HL-60 (cell line): ENCODE data around the gene UBA6.

Source experiments
- DNase-seq, 2 experiments: peaks; one replicate each; pipeline ENCODE4 v3.0.0-alpha.2; 2010 to 2020; ENCODE audit warnings: low read depth in 1 of 2, low spot score in 1 of 2
- H3K27ac ChIP-seq: fragments of 250-450 bp; sonication (Bioruptor Pico); replicated peaks from 2 replicates; pipeline ENCODE4 v1.5.1; 2020; ENCODE audit warnings: mild to moderate bottlenecking, moderate library complexity
- H3K27me3 ChIP-seq: fragments of 250-450 bp; sonication (Bioruptor Pico); 2 replicates; pipeline ENCODE4 v1.5.1; 2021; ENCODE audit warnings: mild to moderate bottlenecking, moderate library complexity; ENCODE audit not compliant: insufficient read depth, poor library complexity, severe bottlenecking
- H3K4me3 ChIP-seq: replicated peaks from 2 replicates; pipeline ENCODE4 v1.5.1; 2011; ENCODE audit warnings: mild to moderate bottlenecking, control low read depth, low read length; ENCODE audit not compliant: insufficient read depth
- GABPA ChIP-seq: IDR thresholded peaks from 2 replicates; pipeline ENCODE4 v1.6.1; 2012; ENCODE audit warnings: low read depth
- POLR2AphosphoS5 ChIP-seq: IDR thresholded peaks from 2 replicates; pipeline ENCODE4 v1.6.1; 2012; ENCODE audit warnings: low read depth
- SPI1 ChIP-seq: IDR thresholded peaks from 2 replicates; pipeline ENCODE4 v1.6.1; 2012; ENCODE audit warnings: low read depth, mild to moderate bottlenecking, borderline replicate concordance
- TF ChIP-seq, protein P1 (sequence below): IDR thresholded peaks from one replicate; pipeline ENCODE4 v1.5.1; 2011; ENCODE audit warnings: low read length, control low read depth, inconsistent platforms; ENCODE audit not compliant: insufficient read depth
- TF ChIP-seq, protein P2 (sequence below): IDR thresholded peaks from 2 replicates; pipeline ENCODE4 v1.6.1; 2012; ENCODE audit warnings: low read depth; ENCODE audit not compliant: insufficient replicate concordance

UBA6 gene

DNA sequence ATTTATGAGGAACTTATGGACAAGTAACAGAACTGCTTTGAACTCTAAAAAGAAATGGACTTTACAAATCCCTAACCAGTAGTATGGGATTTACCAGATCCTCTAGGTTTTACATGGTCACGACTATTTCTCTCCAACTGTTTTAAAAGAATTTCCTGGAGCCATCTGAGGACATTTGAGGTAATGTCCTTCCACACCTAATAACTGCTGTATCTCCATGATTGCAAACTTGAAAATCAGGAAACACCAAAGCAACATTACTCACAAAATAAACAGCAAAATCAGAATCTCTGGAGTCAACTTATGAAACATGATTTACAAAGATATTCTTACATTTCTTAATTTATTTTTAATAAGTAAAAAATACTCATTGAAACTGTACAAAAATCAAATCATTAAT is 84.5 kb downstream of the UBA6 start:
- TF ChIP-seq POLR2AphosphoS5 (no peak), GABPA (no peak), SPI1 (no peak)
- TF ChIP-seq, protein P1, sequence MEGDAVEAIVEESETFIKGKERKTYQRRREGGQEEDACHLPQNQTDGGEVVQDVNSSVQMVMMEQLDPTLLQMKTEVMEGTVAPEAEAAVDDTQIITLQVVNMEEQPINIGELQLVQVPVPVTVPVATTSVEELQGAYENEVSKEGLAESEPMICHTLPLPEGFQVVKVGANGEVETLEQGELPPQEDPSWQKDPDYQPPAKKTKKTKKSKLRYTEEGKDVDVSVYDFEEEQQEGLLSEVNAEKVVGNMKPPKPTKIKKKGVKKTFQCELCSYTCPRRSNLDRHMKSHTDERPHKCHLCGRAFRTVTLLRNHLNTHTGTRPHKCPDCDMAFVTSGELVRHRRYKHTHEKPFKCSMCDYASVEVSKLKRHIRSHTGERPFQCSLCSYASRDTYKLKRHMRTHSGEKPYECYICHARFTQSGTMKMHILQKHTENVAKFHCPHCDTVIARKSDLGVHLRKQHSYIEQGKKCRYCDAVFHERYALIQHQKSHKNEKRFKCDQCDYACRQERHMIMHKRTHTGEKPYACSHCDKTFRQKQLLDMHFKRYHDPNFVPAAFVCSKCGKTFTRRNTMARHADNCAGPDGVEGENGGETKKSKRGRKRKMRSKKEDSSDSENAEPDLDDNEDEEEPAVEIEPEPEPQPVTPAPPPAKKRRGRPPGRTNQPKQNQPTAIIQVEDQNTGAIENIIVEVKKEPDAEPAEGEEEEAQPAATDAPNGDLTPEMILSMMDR = no peak
- TF ChIP-seq, protein P2, sequence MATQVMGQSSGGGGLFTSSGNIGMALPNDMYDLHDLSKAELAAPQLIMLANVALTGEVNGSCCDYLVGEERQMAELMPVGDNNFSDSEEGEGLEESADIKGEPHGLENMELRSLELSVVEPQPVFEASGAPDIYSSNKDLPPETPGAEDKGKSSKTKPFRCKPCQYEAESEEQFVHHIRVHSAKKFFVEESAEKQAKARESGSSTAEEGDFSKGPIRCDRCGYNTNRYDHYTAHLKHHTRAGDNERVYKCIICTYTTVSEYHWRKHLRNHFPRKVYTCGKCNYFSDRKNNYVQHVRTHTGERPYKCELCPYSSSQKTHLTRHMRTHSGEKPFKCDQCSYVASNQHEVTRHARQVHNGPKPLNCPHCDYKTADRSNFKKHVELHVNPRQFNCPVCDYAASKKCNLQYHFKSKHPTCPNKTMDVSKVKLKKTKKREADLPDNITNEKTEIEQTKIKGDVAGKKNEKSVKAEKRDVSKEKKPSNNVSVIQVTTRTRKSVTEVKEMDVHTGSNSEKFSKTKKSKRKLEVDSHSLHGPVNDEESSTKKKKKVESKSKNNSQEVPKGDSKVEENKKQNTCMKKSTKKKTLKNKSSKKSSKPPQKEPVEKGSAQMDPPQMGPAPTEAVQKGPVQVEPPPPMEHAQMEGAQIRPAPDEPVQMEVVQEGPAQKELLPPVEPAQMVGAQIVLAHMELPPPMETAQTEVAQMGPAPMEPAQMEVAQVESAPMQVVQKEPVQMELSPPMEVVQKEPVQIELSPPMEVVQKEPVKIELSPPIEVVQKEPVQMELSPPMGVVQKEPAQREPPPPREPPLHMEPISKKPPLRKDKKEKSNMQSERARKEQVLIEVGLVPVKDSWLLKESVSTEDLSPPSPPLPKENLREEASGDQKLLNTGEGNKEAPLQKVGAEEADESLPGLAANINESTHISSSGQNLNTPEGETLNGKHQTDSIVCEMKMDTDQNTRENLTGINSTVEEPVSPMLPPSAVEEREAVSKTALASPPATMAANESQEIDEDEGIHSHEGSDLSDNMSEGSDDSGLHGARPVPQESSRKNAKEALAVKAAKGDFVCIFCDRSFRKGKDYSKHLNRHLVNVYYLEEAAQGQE = no peak
- H3K4me3 ChIP-seq = no peak overlapping the region

DNA sequence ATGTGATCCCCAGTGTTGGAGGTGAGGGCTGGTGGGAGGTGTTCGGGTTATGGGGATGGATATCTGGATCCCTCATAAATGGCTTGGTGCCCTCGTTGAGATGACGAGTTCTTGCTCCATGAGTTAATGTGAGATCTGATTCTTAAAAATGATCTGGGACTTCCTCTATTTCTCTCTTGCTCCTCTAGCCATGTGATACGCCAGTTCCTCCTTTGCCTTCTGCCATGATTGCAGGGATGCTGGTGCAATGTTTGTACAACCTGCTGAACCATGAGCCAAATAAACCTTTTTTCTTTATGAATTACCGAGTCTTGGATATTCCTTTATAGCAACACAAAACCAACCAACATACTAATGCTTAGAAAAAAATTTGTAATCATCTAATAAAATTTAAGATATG is 85.8 kb downstream of the UBA6 start:
- H3K27ac ChIP-seq = no peak overlapping the region
- peak in 1 of 2 experiments; percentile 63 for DNase-seq
- no peak overlapping the region for H3K4me3 ChIP-seq
- TF ChIP-seq, protein P1 = no peak
- TF ChIP-seq SPI1 = peak; percentile 95
- H3K27me3 ChIP-seq = no peaks in the 10 kb centered on the region

More for the DNA sequence above, 84.5 kb downstream of the UBA6 start:
- Histone ChIP-seq H3K27ac (no peak overlapping the region), H3K27me3 (no peaks in the 10 kb centered on the region)
- no peak for DNase-seq

DNA sequence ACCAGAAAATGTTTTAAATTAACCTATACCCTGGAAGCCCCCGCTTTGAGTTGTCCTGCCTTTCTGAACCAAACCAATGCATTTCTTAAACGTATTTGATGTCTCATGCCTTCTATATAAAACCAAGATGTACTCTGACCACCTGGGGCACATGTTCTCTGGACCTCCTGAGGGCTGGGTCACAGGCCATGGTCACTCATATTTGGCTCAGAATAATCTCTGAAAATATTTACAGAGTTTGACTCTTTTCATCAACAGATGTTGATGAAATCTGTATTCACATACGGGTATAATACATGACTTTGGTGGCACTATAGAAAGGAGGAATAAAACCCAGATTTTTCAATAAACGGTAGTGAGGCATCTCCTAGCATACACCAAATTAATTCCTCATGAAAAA is 86.8 kb downstream of the UBA6 start:
- DNase-seq = no peak
- TF ChIP-seq, protein P2 = no peak
- TF ChIP-seq GABPA (no peak), SPI1 (no peak), POLR2AphosphoS5 (no peak)
- TF ChIP-seq, protein P1 = no peak
- no peak overlapping the region for H3K27ac ChIP-seq
- H3K27me3 ChIP-seq = no peaks in the 10 kb centered on the region
- H3K4me3 ChIP-seq = no peak overlapping the region

DNA sequence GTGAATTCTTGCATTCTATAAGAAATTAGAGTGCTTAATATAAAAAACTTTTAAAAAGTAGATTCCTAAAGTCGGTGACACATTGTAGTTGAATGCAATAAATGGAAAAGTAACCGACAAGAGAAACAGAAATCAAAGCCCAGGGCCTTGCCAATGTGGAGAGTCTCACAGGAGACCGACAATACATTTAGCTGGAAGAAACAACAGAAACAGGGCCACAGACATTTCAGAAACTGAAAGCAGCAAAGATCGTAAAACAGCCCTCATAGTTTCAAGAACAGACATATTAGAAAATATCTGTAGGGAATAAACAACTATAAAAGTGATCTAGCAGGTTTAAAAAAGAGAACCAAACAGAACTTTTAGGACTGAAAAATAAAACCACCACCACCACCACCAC is 92.9 kb downstream of the UBA6 start:
- TF ChIP-seq, protein P2 = no peak
- no peak for TF ChIP-seq POLR2AphosphoS5
- no peak for TF ChIP-seq GABPA
- no peak for TF ChIP-seq SPI1
- TF ChIP-seq, protein P1 = no peak
- Histone ChIP-seq H3K27ac (no peak overlapping the region), H3K27me3 (no peaks in the 10 kb centered on the region), H3K4me3 (no peak overlapping the region)
- no peak for DNase-seq
